ENCODE data around the gene HAUS1. TPM values are rescaled to one million over a fixed set of nuclear protein-coding genes. Genes with fewer than 3 reads are reported as not detected.

The HAUS1 gene
- total and polyA plus RNA-seq, 2 experiments from 2014 or later: 163 to 216 TPM

DNA sequence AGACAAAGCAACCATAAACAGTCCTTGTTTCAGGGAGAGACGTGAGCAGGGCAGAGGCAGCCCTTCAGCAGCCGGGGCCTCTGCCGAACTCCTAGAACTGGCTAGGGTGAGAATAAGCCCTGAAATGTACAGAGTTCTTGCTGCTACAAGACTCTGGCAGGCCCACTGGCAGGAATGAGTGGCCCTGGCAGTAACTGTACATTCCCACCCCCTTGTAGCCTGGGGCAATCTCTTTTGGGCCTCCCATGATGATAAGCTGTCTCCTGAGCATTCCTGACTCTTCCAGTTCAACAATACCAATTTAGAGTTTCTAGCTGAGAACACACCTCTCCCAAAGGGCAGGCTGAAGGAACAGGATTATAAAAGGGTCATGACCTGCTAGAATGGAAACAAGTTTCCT is 54.3 kb downstream of the HAUS1 start:
- no peak for TF ChIP-seq NANOG (IDR thresholded peaks at IDR 0.05; ENCODE audit: borderline replicate concordance)
- TF ChIP-seq JUNB (IDR thresholded peaks at IDR 0.05; ENCODE audit: unreplicated experiment): no peak
- TF ChIP-seq STAT1 (IDR thresholded peaks at IDR 0.05; ENCODE audit: unreplicated experiment): no peak
- TF ChIP-seq EZH2phosphoT487 (IDR thresholded peaks at IDR 0.05; ENCODE audit: unreplicated experiment): no peak
- TF ChIP-seq CREB1 (CRISPR knock-in tag; IDR thresholded peaks at IDR 0.05; ENCODE audit: low read depth): no peak
- no peak for TF ChIP-seq EZH2 (IDR thresholded peaks at IDR 0.05; ENCODE audit: low read depth, unreplicated experiment)
- TF ChIP-seq ZNF114 (CRISPR knock-in tag; IDR thresholded peaks at IDR 0.05): no peak
- TF ChIP-seq, protein P1, sequence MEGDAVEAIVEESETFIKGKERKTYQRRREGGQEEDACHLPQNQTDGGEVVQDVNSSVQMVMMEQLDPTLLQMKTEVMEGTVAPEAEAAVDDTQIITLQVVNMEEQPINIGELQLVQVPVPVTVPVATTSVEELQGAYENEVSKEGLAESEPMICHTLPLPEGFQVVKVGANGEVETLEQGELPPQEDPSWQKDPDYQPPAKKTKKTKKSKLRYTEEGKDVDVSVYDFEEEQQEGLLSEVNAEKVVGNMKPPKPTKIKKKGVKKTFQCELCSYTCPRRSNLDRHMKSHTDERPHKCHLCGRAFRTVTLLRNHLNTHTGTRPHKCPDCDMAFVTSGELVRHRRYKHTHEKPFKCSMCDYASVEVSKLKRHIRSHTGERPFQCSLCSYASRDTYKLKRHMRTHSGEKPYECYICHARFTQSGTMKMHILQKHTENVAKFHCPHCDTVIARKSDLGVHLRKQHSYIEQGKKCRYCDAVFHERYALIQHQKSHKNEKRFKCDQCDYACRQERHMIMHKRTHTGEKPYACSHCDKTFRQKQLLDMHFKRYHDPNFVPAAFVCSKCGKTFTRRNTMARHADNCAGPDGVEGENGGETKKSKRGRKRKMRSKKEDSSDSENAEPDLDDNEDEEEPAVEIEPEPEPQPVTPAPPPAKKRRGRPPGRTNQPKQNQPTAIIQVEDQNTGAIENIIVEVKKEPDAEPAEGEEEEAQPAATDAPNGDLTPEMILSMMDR (conservative IDR thresholded peaks at IDR 0.05; ENCODE audit: low read depth in 2 of 2): no peak
- no peak for TF ChIP-seq POLR2AphosphoS5 (IDR thresholded peaks at IDR 0.05; ENCODE audit: low read depth)
- TF ChIP-seq, protein P2, sequence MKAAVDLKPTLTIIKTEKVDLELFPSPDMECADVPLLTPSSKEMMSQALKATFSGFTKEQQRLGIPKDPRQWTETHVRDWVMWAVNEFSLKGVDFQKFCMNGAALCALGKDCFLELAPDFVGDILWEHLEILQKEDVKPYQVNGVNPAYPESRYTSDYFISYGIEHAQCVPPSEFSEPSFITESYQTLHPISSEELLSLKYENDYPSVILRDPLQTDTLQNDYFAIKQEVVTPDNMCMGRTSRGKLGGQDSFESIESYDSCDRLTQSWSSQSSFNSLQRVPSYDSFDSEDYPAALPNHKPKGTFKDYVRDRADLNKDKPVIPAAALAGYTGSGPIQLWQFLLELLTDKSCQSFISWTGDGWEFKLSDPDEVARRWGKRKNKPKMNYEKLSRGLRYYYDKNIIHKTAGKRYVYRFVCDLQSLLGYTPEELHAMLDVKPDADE (IDR thresholded peaks at IDR 0.05): no peak
- TF ChIP-seq, protein P3, sequence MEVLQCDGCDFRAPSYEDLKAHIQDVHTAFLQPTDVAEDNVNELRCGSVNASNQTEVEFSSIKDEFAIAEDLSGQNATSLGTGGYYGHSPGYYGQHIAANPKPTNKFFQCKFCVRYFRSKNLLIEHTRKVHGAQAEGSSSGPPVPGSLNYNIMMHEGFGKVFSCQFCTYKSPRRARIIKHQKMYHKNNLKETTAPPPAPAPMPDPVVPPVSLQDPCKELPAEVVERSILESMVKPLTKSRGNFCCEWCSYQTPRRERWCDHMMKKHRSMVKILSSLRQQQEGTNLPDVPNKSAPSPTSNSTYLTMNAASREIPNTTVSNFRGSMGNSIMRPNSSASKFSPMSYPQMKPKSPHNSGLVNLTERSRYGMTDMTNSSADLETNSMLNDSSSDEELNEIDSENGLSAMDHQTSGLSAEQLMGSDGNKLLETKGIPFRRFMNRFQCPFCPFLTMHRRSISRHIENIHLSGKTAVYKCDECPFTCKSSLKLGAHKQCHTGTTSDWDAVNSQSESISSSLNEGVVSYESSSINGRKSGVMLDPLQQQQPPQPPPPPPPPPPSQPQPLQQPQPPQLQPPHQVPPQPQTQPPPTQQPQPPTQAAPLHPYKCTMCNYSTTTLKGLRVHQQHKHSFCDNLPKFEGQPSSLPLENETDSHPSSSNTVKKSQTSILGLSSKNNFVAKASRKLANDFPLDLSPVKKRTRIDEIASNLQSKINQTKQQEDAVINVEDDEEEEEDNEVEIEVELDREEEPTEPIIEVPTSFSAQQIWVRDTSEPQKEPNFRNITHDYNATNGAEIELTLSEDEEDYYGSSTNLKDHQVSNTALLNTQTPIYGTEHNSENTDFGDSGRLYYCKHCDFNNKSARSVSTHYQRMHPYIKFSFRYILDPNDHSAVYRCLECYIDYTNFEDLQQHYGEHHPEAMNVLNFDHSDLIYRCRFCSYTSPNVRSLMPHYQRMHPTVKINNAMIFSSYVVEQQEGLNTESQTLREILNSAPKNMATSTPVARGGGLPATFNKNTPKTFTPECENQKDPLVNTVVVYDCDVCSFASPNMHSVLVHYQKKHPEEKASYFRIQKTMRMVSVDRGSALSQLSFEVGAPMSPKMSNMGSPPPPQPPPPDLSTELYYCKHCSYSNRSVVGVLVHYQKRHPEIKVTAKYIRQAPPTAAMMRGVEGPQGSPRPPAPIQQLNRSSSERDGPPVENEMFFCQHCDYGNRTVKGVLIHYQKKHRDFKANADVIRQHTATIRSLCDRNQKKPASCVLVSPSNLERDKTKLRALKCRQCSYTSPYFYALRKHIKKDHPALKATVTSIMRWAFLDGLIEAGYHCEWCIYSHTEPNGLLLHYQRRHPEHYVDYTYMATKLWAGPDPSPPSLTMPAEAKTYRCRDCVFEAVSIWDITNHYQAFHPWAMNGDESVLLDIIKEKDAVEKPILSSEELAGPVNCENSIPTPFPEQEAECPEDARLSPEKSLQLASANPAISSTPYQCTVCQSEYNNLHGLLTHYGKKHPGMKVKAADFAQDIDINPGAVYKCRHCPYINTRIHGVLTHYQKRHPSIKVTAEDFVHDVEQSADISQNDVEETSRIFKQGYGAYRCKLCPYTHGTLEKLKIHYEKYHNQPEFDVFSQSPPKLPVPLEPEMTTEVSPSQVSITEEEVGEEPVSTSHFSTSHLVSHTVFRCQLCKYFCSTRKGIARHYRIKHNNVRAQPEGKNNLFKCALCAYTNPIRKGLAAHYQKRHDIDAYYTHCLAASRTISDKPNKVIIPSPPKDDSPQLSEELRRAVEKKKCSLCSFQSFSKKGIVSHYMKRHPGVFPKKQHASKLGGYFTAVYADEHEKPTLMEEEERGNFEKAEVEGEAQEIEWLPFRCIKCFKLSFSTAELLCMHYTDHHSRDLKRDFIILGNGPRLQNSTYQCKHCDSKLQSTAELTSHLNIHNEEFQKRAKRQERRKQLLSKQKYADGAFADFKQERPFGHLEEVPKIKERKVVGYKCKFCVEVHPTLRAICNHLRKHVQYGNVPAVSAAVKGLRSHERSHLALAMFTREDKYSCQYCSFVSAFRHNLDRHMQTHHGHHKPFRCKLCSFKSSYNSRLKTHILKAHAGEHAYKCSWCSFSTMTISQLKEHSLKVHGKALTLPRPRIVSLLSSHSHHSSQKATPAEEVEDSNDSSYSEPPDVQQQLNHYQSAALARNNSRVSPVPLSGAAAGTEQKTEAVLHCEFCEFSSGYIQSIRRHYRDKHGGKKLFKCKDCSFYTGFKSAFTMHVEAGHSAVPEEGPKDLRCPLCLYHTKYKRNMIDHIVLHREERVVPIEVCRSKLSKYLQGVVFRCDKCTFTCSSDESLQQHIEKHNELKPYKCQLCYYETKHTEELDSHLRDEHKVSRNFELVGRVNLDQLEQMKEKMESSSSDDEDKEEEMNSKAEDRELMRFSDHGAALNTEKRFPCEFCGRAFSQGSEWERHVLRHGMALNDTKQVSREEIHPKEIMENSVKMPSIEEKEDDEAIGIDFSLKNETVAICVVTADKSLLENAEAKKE (CRISPR knock-in tag; IDR thresholded peaks at IDR 0.05): no peak
- TF ChIP-seq, protein P4, sequence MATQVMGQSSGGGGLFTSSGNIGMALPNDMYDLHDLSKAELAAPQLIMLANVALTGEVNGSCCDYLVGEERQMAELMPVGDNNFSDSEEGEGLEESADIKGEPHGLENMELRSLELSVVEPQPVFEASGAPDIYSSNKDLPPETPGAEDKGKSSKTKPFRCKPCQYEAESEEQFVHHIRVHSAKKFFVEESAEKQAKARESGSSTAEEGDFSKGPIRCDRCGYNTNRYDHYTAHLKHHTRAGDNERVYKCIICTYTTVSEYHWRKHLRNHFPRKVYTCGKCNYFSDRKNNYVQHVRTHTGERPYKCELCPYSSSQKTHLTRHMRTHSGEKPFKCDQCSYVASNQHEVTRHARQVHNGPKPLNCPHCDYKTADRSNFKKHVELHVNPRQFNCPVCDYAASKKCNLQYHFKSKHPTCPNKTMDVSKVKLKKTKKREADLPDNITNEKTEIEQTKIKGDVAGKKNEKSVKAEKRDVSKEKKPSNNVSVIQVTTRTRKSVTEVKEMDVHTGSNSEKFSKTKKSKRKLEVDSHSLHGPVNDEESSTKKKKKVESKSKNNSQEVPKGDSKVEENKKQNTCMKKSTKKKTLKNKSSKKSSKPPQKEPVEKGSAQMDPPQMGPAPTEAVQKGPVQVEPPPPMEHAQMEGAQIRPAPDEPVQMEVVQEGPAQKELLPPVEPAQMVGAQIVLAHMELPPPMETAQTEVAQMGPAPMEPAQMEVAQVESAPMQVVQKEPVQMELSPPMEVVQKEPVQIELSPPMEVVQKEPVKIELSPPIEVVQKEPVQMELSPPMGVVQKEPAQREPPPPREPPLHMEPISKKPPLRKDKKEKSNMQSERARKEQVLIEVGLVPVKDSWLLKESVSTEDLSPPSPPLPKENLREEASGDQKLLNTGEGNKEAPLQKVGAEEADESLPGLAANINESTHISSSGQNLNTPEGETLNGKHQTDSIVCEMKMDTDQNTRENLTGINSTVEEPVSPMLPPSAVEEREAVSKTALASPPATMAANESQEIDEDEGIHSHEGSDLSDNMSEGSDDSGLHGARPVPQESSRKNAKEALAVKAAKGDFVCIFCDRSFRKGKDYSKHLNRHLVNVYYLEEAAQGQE (IDR thresholded peaks at IDR 0.05; ENCODE audit: unreplicated experiment): no peak
- TF ChIP-seq ZNF331 (CRISPR knock-in tag; IDR thresholded peaks at IDR 0.05; ENCODE audit: low read depth): no peak
- no peaks in the 10 kb centered on the region for H3K36me3 ChIP-seq (ENCODE audit: insufficient read depth)
- 0 out of 2 replicates have a peak, but pooled peaks cover 7% of the 10 kb centered on the region for H3F3A ChIP-seq (replicated peaks; ENCODE audit: low read depth)
- no peak overlapping the region for H2AFZ ChIP-seq
- no peak overlapping the region for H3K4me3 ChIP-seq
- H3K79me2 ChIP-seq (replicated peaks; ENCODE audit: insufficient read depth): no peaks in the 10 kb centered on the region
- H3K27ac ChIP-seq (ENCODE audit: low read depth): no peak overlapping the region
- no peaks in the 10 kb centered on the region for H3K9me2 ChIP-seq (ENCODE audit: insufficient read depth)
- no peak for DNase-seq (ENCODE audit: low spot score)
- Mint-ChIP-seq H3K9me3 (no peaks in the 10 kb centered on the region), H3K36me3 (ENCODE audit: low read depth) (0 out of 3 replicates have a peak, but pooled peaks cover 3% of the 10 kb centered on the region), H3K4me3 (no peak overlapping the region), H3K4me1 (peaks cover 13% of the 10 kb centered on the region), H3K27me3 (ENCODE audit: insufficient read depth, low read depth, poor library complexity) (peaks cover 10% of the 10 kb centered on the region), H3K27ac (no peak overlapping the region)
- H3K4me1 ChIP-seq (ENCODE audit: insufficient read depth): peaks cover 9% of the 10 kb centered on the region
- H3K4me2 ChIP-seq: no peak overlapping the region
- no peak for ATAC-seq
- no peaks in the 10 kb centered on the region for H3K27me3 ChIP-seq (ENCODE audit: insufficient read depth)
- no peaks in the 10 kb centered on the region for H4K20me1 ChIP-seq (replicated peaks; ENCODE audit: insufficient read depth)

All from GM23338 (cell line).